ENCODE results near the gene C1orf232. TPM values are rescaled to one million over a fixed set of nuclear protein-coding genes. Genes with fewer than 3 reads are reported as not detected.

Gene C1orf232
- total and polyA plus RNA-seq, 2 of the 4 experiments (the other 2 are of a cell fraction) = not detected

DNA sequence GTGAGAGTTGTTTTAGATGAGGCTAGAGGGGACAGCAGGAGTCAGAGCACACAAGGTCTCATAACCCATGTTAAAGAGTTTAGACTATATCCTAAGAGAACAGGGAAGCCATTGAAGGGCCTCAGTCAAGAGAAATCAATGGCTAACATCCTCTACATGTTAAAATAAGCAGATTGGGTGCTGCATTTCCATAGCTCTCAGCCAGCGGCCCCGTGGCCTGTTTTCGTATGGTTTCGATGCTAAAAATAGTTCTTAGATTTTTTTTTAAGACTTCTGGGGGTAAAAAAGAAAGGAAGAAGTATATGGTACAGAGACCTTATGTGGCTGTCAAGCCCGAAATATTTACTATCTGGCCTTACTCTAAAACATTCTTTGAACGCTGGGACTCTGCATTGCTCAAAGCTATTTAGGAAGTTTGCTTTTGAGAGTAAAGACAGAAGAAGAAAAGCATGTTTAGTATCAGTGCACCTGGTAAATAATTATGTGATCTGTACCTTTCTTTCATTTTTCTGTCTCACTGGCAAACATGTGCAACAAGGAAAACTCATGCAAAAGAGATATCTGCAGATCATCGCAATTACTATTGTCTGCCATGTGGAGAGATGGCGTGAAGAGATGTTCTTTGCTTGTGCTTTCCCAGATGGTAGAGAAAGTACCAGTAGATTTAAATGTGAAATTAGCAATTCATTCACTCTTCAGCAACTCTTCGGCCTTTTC lies 48.7 kb downstream of the C1orf232 start:
- H2BK5ac ChIP-seq (ENCODE audit: low read depth, low read length, poor library complexity, severe bottlenecking) = no peak overlapping the region
- no peak overlapping the region for H3K18ac ChIP-seq (ENCODE audit: low read depth, low read length)
- no peak overlapping the region for H4K5ac ChIP-seq (ENCODE audit: low read depth, low read length)
- H3K14ac ChIP-seq (replicated peaks; ENCODE audit: low read depth, low read length) = no peak overlapping the region
- in situ Hi-C loops (cut with MboI; ENCODE audit: low sequenced_read_pairs) = no loop called here
- no peak overlapping the region for H2BK15ac ChIP-seq (ENCODE audit: low read depth, low read length)
- ChIA-PET CTCF (no interaction called here), POLR2A (ENCODE audit: unreplicated experiment) (no interaction called here)
- no peaks in the 10 kb centered on the region for H3K9me3 ChIP-seq (ENCODE audit: control insufficient read depth, insufficient read depth, low read length)
- no peaks in the 10 kb centered on the region for H3K27me3 ChIP-seq (ENCODE audit: control insufficient read depth, insufficient read depth, low read length)
- H4K8ac ChIP-seq (ENCODE audit: low read depth in 2 of 2, low read length in 2 of 2) = no peak overlapping the region
- TF ChIP-seq BHLHE40 (IDR thresholded peaks at IDR 0.05; ENCODE audit: low read depth, low read length) (no peak), RAD21 (IDR thresholded peaks at IDR 0.05; ENCODE audit: low read length) (no peak), NFE2L2 (IDR thresholded peaks at IDR 0.05; ENCODE audit: low read depth, low read length) (no peak), CEBPB (IDR thresholded peaks at IDR 0.05; ENCODE audit: low read depth, low read length) (no peak), FOS (IDR thresholded peaks at IDR 0.05; ENCODE audit: low read depth, low read length) (no peak), RFX5 (IDR thresholded peaks at IDR 0.05; ENCODE audit: low read depth, low read length) (no peak), POLR2A (IDR thresholded peaks at IDR 0.05; ENCODE audit: low read depth, low read length) (no peak), MXI1 (IDR thresholded peaks at IDR 0.05; ENCODE audit: borderline replicate concordance, low read depth, low read length) (no peak), RCOR1 (IDR thresholded peaks at IDR 0.05; ENCODE audit: insufficient replicate concordance, low read length) (no peak), MAFK (IDR thresholded peaks at IDR 0.05; ENCODE audit: low read depth, low read length) (no peak), MAZ (IDR thresholded peaks at IDR 0.05; ENCODE audit: borderline replicate concordance, low read depth, low read length) (no peak), SMC3 (IDR thresholded peaks at IDR 0.05; ENCODE audit: low read depth, low read length) (no peak), CHD1 (IDR thresholded peaks at IDR 0.05; ENCODE audit: low read depth, low read length) (no peak)
- TF ChIP-seq, protein P1, sequence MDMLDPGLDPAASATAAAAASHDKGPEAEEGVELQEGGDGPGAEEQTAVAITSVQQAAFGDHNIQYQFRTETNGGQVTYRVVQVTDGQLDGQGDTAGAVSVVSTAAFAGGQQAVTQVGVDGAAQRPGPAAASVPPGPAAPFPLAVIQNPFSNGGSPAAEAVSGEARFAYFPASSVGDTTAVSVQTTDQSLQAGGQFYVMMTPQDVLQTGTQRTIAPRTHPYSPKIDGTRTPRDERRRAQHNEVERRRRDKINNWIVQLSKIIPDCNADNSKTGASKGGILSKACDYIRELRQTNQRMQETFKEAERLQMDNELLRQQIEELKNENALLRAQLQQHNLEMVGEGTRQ (IDR thresholded peaks at IDR 0.05; ENCODE audit: low read depth, low read length) = no peak
- TF ChIP-seq, protein P2, sequence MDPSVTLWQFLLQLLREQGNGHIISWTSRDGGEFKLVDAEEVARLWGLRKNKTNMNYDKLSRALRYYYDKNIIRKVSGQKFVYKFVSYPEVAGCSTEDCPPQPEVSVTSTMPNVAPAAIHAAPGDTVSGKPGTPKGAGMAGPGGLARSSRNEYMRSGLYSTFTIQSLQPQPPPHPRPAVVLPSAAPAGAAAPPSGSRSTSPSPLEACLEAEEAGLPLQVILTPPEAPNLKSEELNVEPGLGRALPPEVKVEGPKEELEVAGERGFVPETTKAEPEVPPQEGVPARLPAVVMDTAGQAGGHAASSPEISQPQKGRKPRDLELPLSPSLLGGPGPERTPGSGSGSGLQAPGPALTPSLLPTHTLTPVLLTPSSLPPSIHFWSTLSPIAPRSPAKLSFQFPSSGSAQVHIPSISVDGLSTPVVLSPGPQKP (IDR thresholded peaks at IDR 0.05; ENCODE audit: borderline replicate concordance, low read depth, low read length) = no peak
- TF ChIP-seq, protein P3, sequence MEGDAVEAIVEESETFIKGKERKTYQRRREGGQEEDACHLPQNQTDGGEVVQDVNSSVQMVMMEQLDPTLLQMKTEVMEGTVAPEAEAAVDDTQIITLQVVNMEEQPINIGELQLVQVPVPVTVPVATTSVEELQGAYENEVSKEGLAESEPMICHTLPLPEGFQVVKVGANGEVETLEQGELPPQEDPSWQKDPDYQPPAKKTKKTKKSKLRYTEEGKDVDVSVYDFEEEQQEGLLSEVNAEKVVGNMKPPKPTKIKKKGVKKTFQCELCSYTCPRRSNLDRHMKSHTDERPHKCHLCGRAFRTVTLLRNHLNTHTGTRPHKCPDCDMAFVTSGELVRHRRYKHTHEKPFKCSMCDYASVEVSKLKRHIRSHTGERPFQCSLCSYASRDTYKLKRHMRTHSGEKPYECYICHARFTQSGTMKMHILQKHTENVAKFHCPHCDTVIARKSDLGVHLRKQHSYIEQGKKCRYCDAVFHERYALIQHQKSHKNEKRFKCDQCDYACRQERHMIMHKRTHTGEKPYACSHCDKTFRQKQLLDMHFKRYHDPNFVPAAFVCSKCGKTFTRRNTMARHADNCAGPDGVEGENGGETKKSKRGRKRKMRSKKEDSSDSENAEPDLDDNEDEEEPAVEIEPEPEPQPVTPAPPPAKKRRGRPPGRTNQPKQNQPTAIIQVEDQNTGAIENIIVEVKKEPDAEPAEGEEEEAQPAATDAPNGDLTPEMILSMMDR (conservative IDR thresholded peaks at IDR 0.05; ENCODE audit: low read depth, low read length) = no peak
- no peak overlapping the region for H3K9ac ChIP-seq (ENCODE audit: low read depth, low read length)
- H3K27ac ChIP-seq (ENCODE audit: insufficient read depth, low read length) = no peak overlapping the region
- intact Hi-C loops (cut with micrococcal nuclease) = no loop called here
- H3K56ac ChIP-seq (ENCODE audit: extremely low read depth, insufficient read depth, low read length) = no peak overlapping the region
- H3K36me3 ChIP-seq (ENCODE audit: control insufficient read depth, insufficient read depth, low read length) = peaks cover 7% of the 10 kb centered on the region
- no peak overlapping the region for H3K23ac ChIP-seq (ENCODE audit: low read depth, low read length)
- H3K4ac ChIP-seq (ENCODE audit: low read depth, low read length) = no peak overlapping the region
- H2AK5ac ChIP-seq (ENCODE audit: low read depth, low read length) = no peak overlapping the region
- H3K9me1 ChIP-seq (ENCODE audit: insufficient read depth, low read length) = peaks cover 3% of the 10 kb centered on the region; the same call in 1 of the 2 replicates
- H3K79me1 ChIP-seq (ENCODE audit: low read depth in 1 of 2, low read length in 2 of 2) = no peaks in the 10 kb centered on the region; a peak in 1 of 4 replicates
- no peak overlapping the region for H3K4me3 ChIP-seq (ENCODE audit: insufficient read depth, low read depth, low read length)
- no peak for DNase-seq
- no peak overlapping the region for H2AFZ ChIP-seq (replicated peaks; ENCODE audit: low read length, poor library complexity)
- no peak overlapping the region for H2BK20ac ChIP-seq (ENCODE audit: low read depth, low read length)
- no peak overlapping the region for H3K4me2 ChIP-seq (ENCODE audit: low read depth, low read length)
- no peak overlapping the region for H4K91ac ChIP-seq (ENCODE audit: insufficient read depth, low read depth, low read length)
- H2AK9ac ChIP-seq (replicated peaks; ENCODE audit: low read depth, low read length, poor library complexity) = no peak overlapping the region
- no peak overlapping the region for H2BK120ac ChIP-seq (ENCODE audit: low read depth, low read length)
- ATAC-seq (ENCODE audit: low read depth) = no peak
- no TSS peak for BruUV-seq (replicated peaks)
- no peaks in the 10 kb centered on the region for H4K20me1 ChIP-seq (ENCODE audit: insufficient read depth, low read length)
- 100% methylated on average over 1 of the region's 9 CpGs; no CpG with 5 or more reads in 1 of the 2 experiments for WGBS, 2 experiments (ENCODE audit: extremely low coverage in 2 of 2, insufficient read length in 1 of 2)
- no peaks in the 10 kb centered on the region for H3K4me1 ChIP-seq (ENCODE audit: control insufficient read depth, insufficient read depth, low read length)
- dilution Hi-C loops (cut with HindIII; ENCODE audit: low sequenced_read_pairs, unreplicated experiment) = no loop called here

All from IMR-90 (cell line).